Activated T-cell treated with anti-CD3 and anti-CD28 coated beads for 24 hours (primary cell): Measurements from ENCODE around the gene FIBIN.

Source experiments
- DNase-seq: peaks from one replicate; pipeline ENCODE4 v3.0.0-alpha.2; 2020; ENCODE audit warnings: low read depth

The FIBIN gene

GRCh38 chr11:27022659-27023251 lies 28.8 kb downstream of the FIBIN start:
- no peak for DNase-seq

- DNase-seq = no peak
These were observed 31.0 kb downstream of the FIBIN start for GRCh38 chr11:27024865-27025264.

- DNase-seq = no peak
These were observed 31.5 kb downstream of the FIBIN start for GRCh38 chr11:27025312-27025955.

DNA sequence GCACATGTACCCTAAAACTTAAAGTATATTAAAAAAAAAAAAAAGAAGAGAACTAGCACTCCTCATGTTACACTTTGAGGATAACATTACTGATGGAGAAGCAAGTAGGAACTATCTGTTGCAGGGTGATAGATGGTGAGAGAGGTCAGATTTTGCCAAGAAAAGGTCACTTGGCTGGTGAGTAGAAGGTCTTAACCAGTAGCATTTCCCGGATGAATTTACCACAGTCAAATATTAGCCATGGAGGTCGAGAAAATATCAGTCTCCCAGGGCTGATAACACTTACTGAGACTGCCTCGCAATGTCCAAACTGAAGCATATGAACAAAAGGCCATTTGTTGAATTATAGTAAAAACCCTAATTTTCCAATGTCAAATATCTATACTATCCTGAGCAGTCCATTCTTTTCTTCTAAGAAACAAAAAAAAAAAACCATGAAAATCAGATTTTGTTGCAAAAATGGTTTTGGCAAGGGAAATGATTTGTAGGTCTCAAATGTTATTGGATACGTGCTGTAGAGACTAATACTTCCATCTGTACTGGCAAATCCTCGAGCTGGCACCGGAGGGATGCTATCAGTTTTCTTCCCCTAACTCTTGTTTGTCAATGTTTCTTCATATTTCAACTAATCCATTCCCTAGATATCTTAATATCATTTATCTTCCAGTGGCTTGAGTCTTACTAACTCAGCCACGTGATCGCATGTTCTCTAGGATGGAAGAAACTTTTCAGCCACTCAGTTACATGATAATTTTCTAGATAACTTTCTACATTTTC lies 32.2 kb downstream of the FIBIN start:
- no peak for DNase-seq

GRCh38 chr11:27028561-27028965 lies 34.7 kb downstream of the FIBIN start:
- DNase-seq = no peak

- DNase-seq = no peak
These were observed 36.1 kb downstream of the FIBIN start for GRCh38 chr11:27029966-27030365.

DNA sequence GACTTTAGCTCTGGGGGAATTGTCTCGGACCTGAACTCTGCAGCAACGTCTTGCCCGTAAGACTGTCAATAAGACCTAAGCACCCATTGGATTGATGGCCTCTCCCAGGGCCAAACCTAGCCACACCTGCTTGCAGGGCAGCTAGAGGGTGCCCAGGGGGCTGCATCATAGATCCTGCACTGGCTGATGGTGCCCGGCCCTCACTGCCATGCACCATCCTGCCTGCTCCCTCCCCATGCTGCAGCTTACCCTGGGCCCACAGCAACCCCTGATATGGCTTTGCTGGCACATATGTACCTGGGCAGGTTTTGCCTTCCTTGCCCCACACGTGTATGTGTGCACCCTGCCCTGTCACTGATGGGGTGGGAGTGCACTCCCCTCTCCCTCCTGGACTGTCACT lies 37.8 kb downstream of the FIBIN start:
- DNase-seq = no peak

DNA sequence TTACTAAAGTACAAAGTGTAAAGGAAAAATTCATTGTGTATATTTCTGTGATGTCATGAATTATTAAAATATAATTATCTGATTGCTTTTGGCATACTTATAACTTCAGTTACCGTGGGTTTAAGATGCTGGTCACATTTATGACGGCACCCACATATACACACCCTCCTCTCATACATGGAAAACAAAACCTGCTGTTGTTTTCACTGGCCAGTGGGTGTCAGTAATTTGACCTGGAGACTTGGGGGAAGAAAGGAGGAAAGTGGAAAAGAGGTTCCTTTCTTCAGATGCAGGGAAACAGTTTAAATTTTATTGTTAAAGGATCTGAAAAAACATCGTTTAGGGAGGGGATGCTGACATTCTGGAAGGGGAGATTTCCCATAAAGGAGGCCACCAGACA lies 46.0 kb downstream of the FIBIN start:
- DNase-seq = no peak

- DNase-seq = no peak
These were observed 46.6 kb downstream of the FIBIN start, which contains the start of gene BBOX1 for GRCh38 chr11:27040302-27041115. Gene BBOX1, plus strand, starts transcription at chr11:27040815. Its CDS starts 14,616 bp downstream, at chr11:27055431.

GRCh38 chr11:27041141-27041899 lies 47.4 kb downstream of the FIBIN start:
- DNase-seq = no peak
